Upper lobe of right lung (tissue), 1 donor: ENCODE data around the gene SWT1. TPM values are rescaled to one million over a fixed set of nuclear protein-coding genes. Genes with fewer than 3 reads are reported as not detected.
"Not testable (repeated sequence)": the region's sequence is repeated elsewhere in the genome, so short reads cannot be mapped to it uniquely, and the experiment has no call there.

Experiments used
- ATAC-seq: fragments of 200-7000 bp; cut with Tn5 transposase; one replicate; pipeline ENCODE4 v1.9.1; 2020; ENCODE audit warnings: mild to moderate bottlenecking, moderate library complexity
- DNase-seq: peaks from one replicate; pipeline ENCODE4 v3.0.0-alpha.2; 2020
- H3K27ac ChIP-seq: fragments of 200-600 bp; one replicate; pipeline ENCODE4 v1.8.0; 2022
- H3K27me3 ChIP-seq: fragments of 200-600 bp; one replicate; pipeline ENCODE4 v1.8.0; 2022; ENCODE audit warnings: mild to moderate bottlenecking
- H3K36me3 ChIP-seq: fragments of 200-600 bp; one replicate; pipeline ENCODE4 v1.8.0; 2022
- H3K4me1 ChIP-seq: fragments of 200-600 bp; one replicate; pipeline ENCODE4 v1.8.0; 2022
- H3K4me3 ChIP-seq: fragments of 200-600 bp; one replicate; pipeline ENCODE4 v1.8.0; 2022; ENCODE audit warnings: mild to moderate bottlenecking
- H3K9me3 ChIP-seq: fragments of 200-600 bp; one replicate; pipeline ENCODE4 v1.8.0; 2022
- CTCF ChIP-seq: fragments of 200-600 bp; IDR thresholded peaks from one replicate; pipeline ENCODE4 v1.8.0; 2022; ENCODE audit warnings: antibody characterized with exemption
- intact Hi-C: fragments of 100-400 bp; cut with DNase I; formaldehyde crosslinking; loops from one replicate; pipeline ENCODE4 v1.11.0; 2022
- total RNA-seq: library from RNA; stranded (reverse); fragmentation: NEBNext Ultra II Directional; extraction: Animal tissue kit (Norgen Biotek cat#: 25700); gene quantifications from one replicate; pipeline ENCODE4 v1.2.1, GENCODE V29; 2021
- donor health status: DM: no; HTN: yes; CAD: no; lungs with severe emphysema.

SWT1 gene
- total RNA-seq, 1 donor from 2014 or later: 7.2 TPM

GRCh38 chr1:185215911-185216310 is 58.9 kb downstream of the SWT1 start:
- Histone ChIP-seq H3K27me3 (no peaks in the 10 kb centered on the region), H3K36me3 (peaks cover 5% of the 10 kb centered on the region), H3K9me3 (no peaks in the 10 kb centered on the region), H3K4me1 (no peaks in the 10 kb centered on the region), H3K4me3 (no peak overlapping the region), H3K27ac (no peak overlapping the region)
- intact Hi-C loops: no loop called here
- ATAC-seq (no peak), DNase-seq (no peak)
- TF ChIP-seq CTCF: no peak

DNA sequence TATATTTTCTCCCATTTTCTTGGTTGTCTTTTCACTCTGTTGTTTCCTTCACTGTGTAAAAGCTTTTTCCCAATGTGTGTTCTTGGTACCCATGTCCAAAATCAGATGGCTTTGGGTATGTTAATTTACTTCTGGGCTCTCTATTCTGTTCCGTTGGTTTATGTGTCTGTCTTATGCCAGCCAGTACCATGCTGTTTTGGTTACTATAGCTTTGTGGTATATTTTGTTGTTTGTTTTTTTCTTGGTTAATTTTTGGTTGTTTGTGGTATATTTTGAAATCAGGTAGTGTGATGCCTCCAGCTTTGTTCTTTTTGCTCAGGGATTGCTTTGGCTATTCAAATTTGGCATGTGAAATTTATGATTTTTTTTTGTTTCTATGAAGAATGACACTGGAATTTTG is 67.2 kb downstream of the SWT1 start:
- Histone ChIP-seq H3K27ac (no peak overlapping the region), H3K9me3 (no peaks in the 10 kb centered on the region), H3K4me1 (no peaks in the 10 kb centered on the region), H3K27me3 (no peaks in the 10 kb centered on the region), H3K4me3 (no peak overlapping the region), H3K36me3 (peaks cover 8% of the 10 kb centered on the region)
- no peak for TF ChIP-seq CTCF
- DNase-seq (no peak), ATAC-seq (no peak)
- intact Hi-C loops: no loop called here

- intact Hi-C loops: no loop called here
- DNase-seq (no peak), ATAC-seq (no peak)
- TF ChIP-seq CTCF: no peak
- no peaks in the 10 kb centered on the region for H3K27me3 ChIP-seq
- H3K4me1 ChIP-seq: no peaks in the 10 kb centered on the region
- H3K27ac ChIP-seq: no peak overlapping the region
- H3K9me3 ChIP-seq: no peaks in the 10 kb centered on the region
- no peak overlapping the region for H3K4me3 ChIP-seq
- H3K36me3 ChIP-seq: peaks cover 7% of the 10 kb centered on the region
Measured at GRCh38 chr1:185227161-185227560, 70.2 kb downstream of the SWT1 start.

DNA sequence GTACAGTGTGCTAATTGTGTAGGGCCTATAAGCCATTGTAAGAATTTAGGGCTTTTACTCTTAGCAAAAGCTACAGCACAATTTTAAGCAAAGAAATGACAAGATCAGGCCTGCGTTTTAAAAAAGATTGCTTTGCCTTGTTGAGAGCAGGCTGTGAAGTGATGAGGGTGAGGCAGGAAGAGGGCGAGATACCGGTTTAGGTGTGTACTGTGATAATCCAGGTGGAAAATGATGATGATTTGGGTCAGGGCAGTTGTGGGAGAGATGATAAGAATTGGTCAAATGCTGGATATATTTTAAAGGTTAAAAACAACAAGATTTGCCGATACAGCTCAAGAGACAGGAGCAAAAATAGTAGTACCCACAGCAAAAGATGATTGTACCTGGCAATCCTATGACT is 72.0 kb downstream of the SWT1 start:
- H3K4me3 ChIP-seq: no peak overlapping the region
- peaks cover 4% of the 10 kb centered on the region for H3K36me3 ChIP-seq
- no peak for DNase-seq
- no peaks in the 10 kb centered on the region for H3K9me3 ChIP-seq
- no peaks in the 10 kb centered on the region for H3K27me3 ChIP-seq
- intact Hi-C loops: no loop called here
- ATAC-seq: no peak
- TF ChIP-seq CTCF: no peak
- no peaks in the 10 kb centered on the region for H3K4me1 ChIP-seq
- H3K27ac ChIP-seq: no peak overlapping the region

GRCh38 chr1:185229981-185230380 is 73.0 kb downstream of the SWT1 start:
- no peak for DNase-seq
- H3K9me3 ChIP-seq: no peaks in the 10 kb centered on the region
- intact Hi-C loops: no loop called here
- no peaks in the 10 kb centered on the region for H3K27me3 ChIP-seq
- no peaks in the 10 kb centered on the region for H3K4me1 ChIP-seq
- no peak for TF ChIP-seq CTCF
- no peak overlapping the region for H3K4me3 ChIP-seq
- no peak overlapping the region for H3K27ac ChIP-seq
- no peak for ATAC-seq
- peaks cover 4% of the 10 kb centered on the region for H3K36me3 ChIP-seq

DNA sequence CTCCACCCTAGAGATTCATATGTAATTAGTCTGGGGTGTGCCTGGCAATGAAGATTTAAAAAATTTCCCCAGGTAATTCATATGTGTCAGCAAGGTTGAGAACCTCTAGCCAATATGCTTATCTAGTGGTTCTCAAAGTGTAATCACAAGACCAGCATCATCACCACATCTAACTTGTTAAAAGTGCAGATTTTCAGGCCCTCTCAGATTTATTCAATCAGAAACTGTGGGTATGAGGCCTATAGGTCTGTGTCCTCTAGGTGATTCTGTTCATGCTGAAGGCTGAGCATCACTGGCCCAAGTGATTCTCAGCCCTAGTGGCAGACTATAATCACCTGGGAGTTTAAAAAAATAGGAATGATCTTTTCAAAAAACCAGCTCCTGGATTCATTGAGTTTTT is 75.9 kb downstream of the SWT1 start:
- DNase-seq (no peak), ATAC-seq (no peak)
- no peak for TF ChIP-seq CTCF
- Histone ChIP-seq H3K36me3 (peaks cover 4% of the 10 kb centered on the region), H3K4me1 (no peaks in the 10 kb centered on the region), H3K27me3 (no peaks in the 10 kb centered on the region), H3K9me3 (no peaks in the 10 kb centered on the region), H3K4me3 (no peak overlapping the region), H3K27ac (no peak overlapping the region)
- intact Hi-C loops: no loop called here

GRCh38 chr1:185234183-185234582 is 77.2 kb downstream of the SWT1 start:
- H3K4me1 ChIP-seq, DNase-seq, H3K4me3 ChIP-seq, intact Hi-C loops, H3K27me3 ChIP-seq, H3K27ac ChIP-seq, ATAC-seq, H3K36me3 ChIP-seq, H3K9me3 ChIP-seq: not testable (repeated sequence)

- H3K27ac ChIP-seq, H3K4me1 ChIP-seq, H3K36me3 ChIP-seq, DNase-seq, H3K4me3 ChIP-seq, H3K27me3 ChIP-seq, ATAC-seq, H3K9me3 ChIP-seq, intact Hi-C loops: not testable (repeated sequence)
Measured at GRCh38 chr1:185237176-185237575, 80.2 kb downstream of the SWT1 start.
